ENCODE results near the gene TSPAN1.

GRCh38 chr1:46190539-46190938 lies 15.7 kb downstream of the TSPAN1 start:
- TF ChIP-seq CTCF (IDR thresholded peaks at IDR 0.05): no peak
- no peak for TF ChIP-seq POLR2A (IDR thresholded peaks at IDR 0.05)

Measured in adrenal gland (tissue), 5 donors.